Stimulated activated CD4-positive, alpha-beta T cell treated with anti-CD3 and anti-CD28 coated beads, Interleukin-15, amount 100 ng/mL, for 1 hour (primary cell): ENCODE measurements around the gene DND1.
"Not testable (repeated sequence)": the region's sequence is repeated elsewhere in the genome, so short reads cannot be mapped to it uniquely, and the experiment has no call there.

Source experiments
- DNase-seq, 2 donors: peaks; one replicate each; pipeline ENCODE4 v3.0.0-alpha.2; 2020; ENCODE audit warnings: low read depth in 1 of 2, low spot score in 1 of 2

Gene DND1

DNA sequence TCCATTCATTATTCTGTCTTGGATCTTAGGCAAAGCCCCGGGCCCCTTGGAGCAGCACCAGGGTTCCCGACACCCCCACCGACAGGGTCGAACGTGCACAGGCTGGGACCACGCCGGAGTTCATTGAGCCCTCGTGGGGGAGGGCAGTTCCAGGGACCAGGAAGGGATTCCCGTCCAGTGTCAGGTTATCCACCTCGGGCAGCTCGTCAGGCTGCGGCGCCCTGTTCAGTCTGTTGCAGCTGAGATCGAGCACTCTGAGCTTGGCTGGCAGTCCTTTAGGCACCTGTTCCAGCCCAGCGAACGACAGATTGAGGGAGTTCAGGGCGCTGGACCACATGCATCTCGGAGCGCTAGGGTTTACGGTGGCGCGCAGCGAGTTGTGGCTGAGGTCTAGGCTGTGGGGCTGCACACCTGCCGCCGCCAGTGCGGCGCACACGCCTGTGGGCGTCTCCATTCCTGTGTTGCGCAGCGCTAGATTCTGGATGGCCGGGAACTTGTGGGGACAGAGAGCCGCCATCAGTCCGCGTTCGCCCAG is 41.5 kb downstream of the DND1 start:
- DNase-seq, result peak in 1 of 2 donors; percentile 8

DNA sequence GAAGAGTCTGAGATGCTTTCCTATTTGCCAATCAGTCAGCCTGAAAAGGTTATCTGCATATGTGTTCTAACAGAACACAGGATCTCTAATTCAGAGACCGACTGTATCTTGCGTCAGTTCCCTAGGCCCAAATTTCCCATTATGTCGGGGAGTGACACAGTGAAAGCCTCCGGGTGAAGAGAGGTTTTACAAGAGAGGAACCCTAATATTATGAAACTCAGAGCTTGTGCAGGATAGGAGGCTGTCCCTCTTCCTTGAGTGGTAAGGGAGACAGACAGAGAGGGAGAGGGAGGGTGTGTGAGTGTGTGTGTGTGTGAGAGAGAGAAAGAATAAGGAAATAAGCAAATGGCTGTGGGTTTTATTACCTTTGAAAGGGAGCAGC is 42.3 kb downstream of the DND1 start:
- no peak for DNase-seq

DNA sequence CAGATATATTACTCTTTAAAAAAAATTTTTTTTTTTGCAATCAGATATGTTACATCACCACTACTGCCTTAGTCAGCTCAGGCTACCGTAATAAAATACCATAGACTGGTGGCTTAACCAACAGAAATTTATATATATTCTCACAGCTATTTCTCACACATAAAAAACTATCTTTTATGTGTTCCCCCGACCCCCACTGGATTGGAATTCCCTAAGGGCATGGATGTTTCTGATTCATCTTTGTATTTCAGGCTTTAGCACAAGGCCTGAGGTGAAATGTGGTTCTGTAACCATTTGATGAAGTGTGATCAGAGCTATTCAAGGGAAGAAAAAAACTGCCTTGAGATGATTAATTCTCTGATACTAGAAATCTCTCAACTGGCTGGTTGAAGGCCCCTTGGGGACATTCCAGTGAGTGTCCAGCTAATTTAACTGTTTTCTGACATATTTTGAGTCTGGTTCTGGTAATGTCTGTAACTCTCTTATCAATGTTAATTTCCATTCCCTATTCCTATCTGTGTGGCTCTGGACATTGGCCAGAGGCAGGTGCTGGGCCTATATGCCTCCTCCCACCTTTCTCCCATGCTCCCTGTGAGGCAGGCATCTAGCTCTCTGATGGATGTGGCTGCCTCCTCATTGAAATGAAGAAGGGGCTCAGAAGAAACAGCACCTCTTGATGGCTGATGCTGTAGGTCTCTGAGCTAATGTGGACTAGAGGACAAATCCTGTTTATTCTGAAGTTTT is 42.9 kb downstream of the DND1 start:
- DNase-seq, result no peak

DNA sequence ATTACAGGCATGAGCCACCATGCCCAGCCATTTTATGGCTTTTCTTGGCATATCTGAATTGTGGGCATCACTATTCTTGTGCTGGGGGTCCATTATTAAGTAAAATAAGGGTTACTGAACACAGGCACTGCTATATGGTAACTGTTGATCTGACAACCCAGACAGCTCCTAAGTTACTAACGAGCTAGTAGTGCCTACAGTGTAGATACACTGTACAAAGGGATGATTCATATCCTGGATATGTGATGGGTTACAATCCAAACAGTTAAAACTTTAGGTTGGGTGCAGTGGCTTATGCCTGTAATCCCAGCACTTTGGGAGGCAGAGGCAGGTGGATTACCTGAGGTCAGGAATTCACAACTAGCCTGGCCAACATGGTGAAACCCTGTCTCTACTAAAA is 44.7 kb downstream of the DND1 start:
- no peak for DNase-seq

DNA sequence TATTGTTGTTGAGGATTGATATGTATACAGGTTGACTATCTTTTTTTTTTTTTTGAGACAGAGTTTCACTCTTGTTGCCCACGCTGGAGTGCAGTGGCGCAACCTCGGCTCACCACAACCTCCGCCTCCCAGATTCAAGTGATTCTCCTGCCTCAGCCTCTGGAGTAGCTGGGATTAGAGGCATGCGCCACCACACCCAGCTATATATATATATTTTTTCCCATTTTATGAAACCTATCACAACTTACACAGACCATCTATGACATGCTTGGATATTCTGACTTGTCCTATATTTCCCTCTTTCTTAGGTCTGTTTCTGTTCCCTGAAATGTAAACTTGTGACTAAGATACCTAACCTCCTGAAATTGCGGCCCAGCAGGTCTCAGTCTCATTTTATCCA is 45.4 kb downstream of the DND1 start:
- no peak for DNase-seq

DNA sequence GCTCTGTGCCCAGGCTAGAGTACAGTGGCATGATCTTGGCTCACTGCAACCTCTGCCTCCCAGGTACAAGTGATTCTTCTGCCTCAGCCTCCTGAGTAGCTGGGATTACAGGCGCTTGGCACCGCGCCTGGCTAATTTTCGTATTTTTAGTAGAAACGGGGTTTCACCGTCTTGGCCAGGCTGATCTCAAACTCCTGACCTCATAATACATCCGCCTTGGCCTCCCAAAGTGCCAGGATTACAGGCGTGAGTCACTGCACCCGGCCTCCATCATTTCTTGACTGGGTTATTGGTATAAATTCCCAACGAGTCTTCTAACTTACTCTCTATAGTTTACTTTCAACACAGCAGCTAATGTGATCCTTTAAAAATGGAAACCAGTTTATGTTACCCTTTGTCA is 48.5 kb downstream of the DND1 start:
- not testable (repeated sequence) for DNase-seq

DNA sequence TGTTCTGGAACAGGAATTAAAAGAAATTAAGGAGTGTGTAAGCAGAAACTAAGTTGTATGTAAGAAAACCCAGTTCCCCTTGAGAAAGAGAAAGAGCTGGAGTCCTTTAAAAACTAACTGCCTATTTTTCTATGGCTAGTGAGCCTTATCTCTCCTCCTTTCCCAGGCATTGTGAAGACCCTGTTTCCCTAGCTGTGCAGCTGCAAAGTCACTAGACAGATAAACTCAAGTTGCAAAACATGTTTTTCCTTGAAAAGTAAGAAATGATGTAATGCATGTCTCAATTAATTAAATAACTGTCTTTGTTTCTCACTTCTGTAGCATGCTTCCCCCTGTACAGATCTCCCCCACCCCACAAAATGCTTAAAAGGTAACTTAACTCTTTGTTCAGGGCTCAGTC is 50.3 kb downstream of the DND1 start:
- DNase-seq, result not testable (repeated sequence)

DNA sequence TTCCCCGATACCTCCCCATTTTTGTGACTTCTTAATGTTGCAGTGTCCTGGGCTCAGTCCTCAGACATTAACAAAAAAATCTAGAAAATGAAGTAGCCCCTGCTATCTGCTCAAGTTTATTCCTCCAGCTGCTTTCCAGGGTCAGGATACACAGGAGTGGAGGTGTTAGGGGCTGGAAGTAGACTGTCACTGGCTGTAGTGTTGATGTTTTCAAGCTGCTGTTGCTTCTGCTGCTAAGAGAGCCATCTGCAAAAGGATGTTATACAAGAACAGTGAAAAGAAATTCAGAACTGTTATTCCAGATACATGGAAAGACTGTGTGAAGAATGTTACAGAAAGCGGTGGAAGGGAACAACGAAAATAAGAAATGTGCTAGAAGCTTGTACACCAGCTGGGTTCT is 51.1 kb downstream of the DND1 start:
- DNase-seq, result no peak
